Adipocyte (in vitro differentiated cells): ENCODE results near the gene UGT1A10.
"Not testable (repeated sequence)": the region's sequence is repeated elsewhere in the genome, so short reads cannot be mapped to it uniquely, and the experiment has no call there.

Source experiments
- DNase-seq: peaks from one replicate; pipeline ENCODE4 v3.0.0-alpha.2; 2015; ENCODE audit warnings: low read depth
- H3K27me3 ChIP-seq: replicated peaks from 2 replicates; pipeline ENCODE4 v1.7.0; 2013; ENCODE audit warnings: mild to moderate bottlenecking, low read length, moderate library complexity; ENCODE audit not compliant: control insufficient read depth, insufficient read depth
- H3K36me3 ChIP-seq: 2 replicates; pipeline ENCODE4 v1.7.0; 2013; ENCODE audit warnings: low read length, mild to moderate bottlenecking, moderate library complexity; ENCODE audit not compliant: control insufficient read depth, insufficient read depth, severe bottlenecking
- H3K4me1 ChIP-seq: 2 replicates; pipeline ENCODE4 v1.7.0; 2013; ENCODE audit warnings: mild to moderate bottlenecking, low read length, moderate library complexity; ENCODE audit not compliant: control insufficient read depth, insufficient read depth
- H3K4me3 ChIP-seq: 2 replicates; pipeline ENCODE4 v1.7.0; 2013; ENCODE audit warnings: mild to moderate bottlenecking, low read length, moderate library complexity
- H3K9ac ChIP-seq: 2 replicates; pipeline ENCODE4 v1.7.0; 2013; ENCODE audit warnings: mild to moderate bottlenecking, low read length, moderate library complexity
- H3K9me3 ChIP-seq: 2 replicates; pipeline ENCODE4 v1.7.0; 2013; ENCODE audit warnings: mild to moderate bottlenecking, low read length, moderate library complexity; ENCODE audit not compliant: control insufficient read depth

Gene UGT1A10

DNA sequence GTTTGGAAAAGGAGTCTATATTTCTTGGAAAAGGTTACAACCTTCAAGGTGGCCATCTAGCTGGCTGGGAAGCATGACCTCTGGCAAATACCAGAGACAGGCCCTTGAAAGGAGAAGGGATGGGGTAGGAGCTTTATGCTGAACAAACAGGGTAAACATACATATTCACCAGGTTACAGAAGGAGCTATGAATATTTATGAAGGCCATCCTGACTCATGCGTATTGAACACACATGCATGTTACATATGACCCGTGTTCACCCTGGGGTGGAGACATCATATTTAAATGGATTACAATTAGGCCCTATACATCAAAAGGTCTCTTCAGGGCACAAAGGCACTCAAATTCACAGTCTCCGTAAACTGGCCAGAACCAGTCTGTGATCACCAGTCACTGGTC is 19.7 kb downstream of the UGT1A10 start:
- H3K9me3 ChIP-seq, H3K36me3 ChIP-seq, H3K4me3 ChIP-seq, H3K9ac ChIP-seq, DNase-seq, H3K4me1 ChIP-seq, H3K27me3 ChIP-seq: not testable (repeated sequence)

DNA sequence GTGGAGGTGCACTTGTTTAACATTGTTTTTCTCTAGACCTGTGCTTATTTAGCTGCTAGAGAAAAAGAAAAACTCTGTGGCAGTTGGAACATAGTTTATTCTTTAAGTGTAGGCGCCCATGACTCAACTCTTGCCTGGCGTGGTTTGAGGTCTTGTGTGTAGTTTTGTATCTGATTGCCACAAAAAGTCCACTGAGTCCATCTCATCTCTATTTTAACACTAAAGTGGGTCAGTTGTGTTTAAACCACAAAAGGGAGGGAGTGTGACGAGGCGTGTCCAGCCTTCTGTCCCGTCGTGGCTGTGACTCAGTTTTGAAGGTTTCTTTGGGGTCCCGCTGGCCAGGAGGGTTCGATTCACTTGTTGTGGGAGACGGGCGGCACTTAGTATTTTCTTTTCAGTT is 20.2 kb downstream of the UGT1A10 start:
- H3K27me3 ChIP-seq: peaks cover 3% of the 10 kb centered on the region
- no peaks in the 10 kb centered on the region for H3K4me1 ChIP-seq
- no peak overlapping the region for H3K9ac ChIP-seq
- peaks cover 4% of the 10 kb centered on the region for H3K9me3 ChIP-seq
- no peak for DNase-seq
- no peaks in the 10 kb centered on the region for H3K36me3 ChIP-seq
- no peak overlapping the region for H3K4me3 ChIP-seq

DNA sequence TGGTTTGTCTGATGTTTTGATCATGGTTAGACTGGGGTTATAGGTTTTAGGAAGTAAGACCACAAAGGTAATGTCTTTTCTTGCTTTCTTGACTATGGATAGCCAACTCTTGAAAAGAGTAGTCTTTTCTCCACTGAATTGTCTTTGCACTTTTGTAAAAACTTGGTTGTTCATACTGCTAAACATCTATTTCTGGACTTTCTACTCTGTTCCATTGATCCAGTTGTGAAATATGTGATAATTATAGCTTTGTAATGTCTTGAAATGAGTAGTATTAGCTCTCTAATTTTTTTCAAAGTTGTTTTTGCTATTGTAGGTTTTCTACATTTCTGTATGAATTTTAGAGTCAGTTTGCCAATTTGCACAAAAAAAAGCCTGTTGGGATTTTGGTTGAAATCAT is 22.4 kb downstream of the UGT1A10 start:
- Histone ChIP-seq H3K4me3 (no peak overlapping the region), H3K9ac (no peak overlapping the region), H3K4me1 (no peaks in the 10 kb centered on the region), H3K9me3 (peaks cover 6% of the 10 kb centered on the region), H3K27me3 (peaks cover 3% of the 10 kb centered on the region), H3K36me3 (no peaks in the 10 kb centered on the region)
- no peak for DNase-seq

- H3K36me3 ChIP-seq: no peaks in the 10 kb centered on the region
- no peak for DNase-seq
- H3K4me3 ChIP-seq: no peak overlapping the region
- no peaks in the 10 kb centered on the region for H3K4me1 ChIP-seq
- H3K9me3 ChIP-seq: peaks cover 6% of the 10 kb centered on the region
- H3K27me3 ChIP-seq: peaks cover 3% of the 10 kb centered on the region
- no peak overlapping the region for H3K9ac ChIP-seq
Measured at GRCh38 chr2:233663911-233664310, 27.7 kb downstream of the UGT1A10 start.

- H3K36me3 ChIP-seq: no peaks in the 10 kb centered on the region
- peaks cover 1% of the 10 kb centered on the region for H3K27me3 ChIP-seq
- no peak overlapping the region for H3K9ac ChIP-seq
- no peak for DNase-seq
- H3K9me3 ChIP-seq: no peaks in the 10 kb centered on the region
- H3K4me3 ChIP-seq: no peak overlapping the region
- H3K4me1 ChIP-seq: no peaks in the 10 kb centered on the region
Measured at GRCh38 chr2:233668605-233669260, 32.5 kb downstream of the UGT1A10 start.

GRCh38 chr2:233671290-233672161 is 35.3 kb downstream of the UGT1A10 start, which contains the start of gene UGT1A9:
UGT1A9 (plus strand) TSS chr2:233671898; CDS start chr2:233671935, 37 bp downstream.
- H3K4me1 ChIP-seq: no peaks in the 10 kb centered on the region
- no peak within 1 kb of the TSS for H3K4me3 ChIP-seq
- H3K9me3 ChIP-seq: no peaks in the 10 kb centered on the region
- H3K9ac ChIP-seq: no peak within 1 kb of the TSS
- no peak for DNase-seq
- no peaks in the 10 kb centered on the region for H3K27me3 ChIP-seq
- no peaks in the 10 kb centered on the region for H3K36me3 ChIP-seq

DNA sequence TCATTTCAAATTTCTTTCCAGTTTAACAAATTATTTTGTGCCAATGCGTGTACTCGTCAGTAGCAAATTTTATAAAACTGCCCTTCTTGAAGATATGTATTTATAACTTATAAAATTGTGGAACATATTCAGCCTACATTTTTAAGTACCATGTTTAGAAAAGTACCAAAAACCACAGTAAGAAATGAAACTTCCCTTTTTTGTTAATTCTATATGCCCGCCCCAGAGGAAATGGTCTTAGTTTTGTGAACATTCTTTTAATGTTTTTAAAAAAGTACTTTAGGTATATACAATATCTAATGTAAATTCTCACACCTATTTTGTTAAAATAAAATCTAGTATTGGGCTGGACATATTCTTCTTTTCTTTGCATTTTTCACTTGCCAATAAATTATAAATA is 36.6 kb downstream of the UGT1A10 start:
- Histone ChIP-seq H3K27me3 (no peaks in the 10 kb centered on the region), H3K9ac (no peak overlapping the region), H3K4me1 (no peaks in the 10 kb centered on the region), H3K9me3 (no peaks in the 10 kb centered on the region), H3K4me3 (no peak overlapping the region), H3K36me3 (no peaks in the 10 kb centered on the region)
- no peak for DNase-seq

GRCh38 chr2:233673896-233674295 is 37.6 kb downstream of the UGT1A10 start:
- Histone ChIP-seq H3K4me1 (no peaks in the 10 kb centered on the region), H3K4me3 (no peak overlapping the region), H3K36me3 (no peaks in the 10 kb centered on the region), H3K9ac (no peak overlapping the region), H3K27me3 (no peaks in the 10 kb centered on the region), H3K9me3 (no peaks in the 10 kb centered on the region)
- DNase-seq: no peak

DNA sequence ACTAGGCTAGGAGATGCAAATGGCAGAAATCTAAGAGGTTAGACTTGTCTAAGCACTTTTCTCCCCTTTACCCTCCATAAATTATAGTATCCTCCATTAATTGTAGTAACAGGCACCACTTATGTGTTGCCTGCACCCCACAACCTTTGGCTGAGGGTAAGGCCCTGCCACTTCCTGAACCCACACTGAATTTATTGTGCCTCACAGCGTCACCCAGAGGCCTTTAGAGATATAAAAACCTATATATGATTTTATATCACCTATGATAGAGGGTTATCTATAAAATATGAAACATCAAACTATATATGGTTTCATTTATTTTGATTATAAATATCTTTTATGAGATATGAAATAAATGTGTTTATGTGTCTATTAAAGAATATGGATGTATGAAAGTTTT is 38.1 kb downstream of the UGT1A10 start:
- no peaks in the 10 kb centered on the region for H3K36me3 ChIP-seq
- peaks cover 3% of the 10 kb centered on the region for H3K27me3 ChIP-seq
- no peaks in the 10 kb centered on the region for H3K9me3 ChIP-seq
- H3K4me3 ChIP-seq: no peak overlapping the region
- H3K9ac ChIP-seq: no peak overlapping the region
- H3K4me1 ChIP-seq: no peaks in the 10 kb centered on the region
- no peak for DNase-seq

- no peak overlapping the region for H3K9ac ChIP-seq
- no peaks in the 10 kb centered on the region for H3K4me1 ChIP-seq
- H3K4me3 ChIP-seq: no peak overlapping the region
- no peaks in the 10 kb centered on the region for H3K36me3 ChIP-seq
- peaks cover 5% of the 10 kb centered on the region for H3K27me3 ChIP-seq
- no peak for DNase-seq
- no peaks in the 10 kb centered on the region for H3K9me3 ChIP-seq
Measured at GRCh38 chr2:233674995-233675394, 38.7 kb downstream of the UGT1A10 start.

GRCh38 chr2:233676046-233676445 is 39.8 kb downstream of the UGT1A10 start:
- Histone ChIP-seq H3K9ac (no peak overlapping the region), H3K4me1 (no peaks in the 10 kb centered on the region), H3K4me3 (no peak overlapping the region), H3K27me3 (peaks cover 5% of the 10 kb centered on the region), H3K36me3 (no peaks in the 10 kb centered on the region), H3K9me3 (no peaks in the 10 kb centered on the region)
- no peak for DNase-seq
